GM19463 (cell line): Measurements from ENCODE around the gene IGSF21.

ENCODE experiments used
- ATAC-seq: cut with Tn5 transposase; IDR thresholded peaks from one replicate; pipeline ENCODE4 v1.9.1; 2021; ENCODE audit warnings: mild to moderate bottlenecking, moderate library complexity; ENCODE audit not compliant: unreplicated experiment

IGSF21 gene

DNA sequence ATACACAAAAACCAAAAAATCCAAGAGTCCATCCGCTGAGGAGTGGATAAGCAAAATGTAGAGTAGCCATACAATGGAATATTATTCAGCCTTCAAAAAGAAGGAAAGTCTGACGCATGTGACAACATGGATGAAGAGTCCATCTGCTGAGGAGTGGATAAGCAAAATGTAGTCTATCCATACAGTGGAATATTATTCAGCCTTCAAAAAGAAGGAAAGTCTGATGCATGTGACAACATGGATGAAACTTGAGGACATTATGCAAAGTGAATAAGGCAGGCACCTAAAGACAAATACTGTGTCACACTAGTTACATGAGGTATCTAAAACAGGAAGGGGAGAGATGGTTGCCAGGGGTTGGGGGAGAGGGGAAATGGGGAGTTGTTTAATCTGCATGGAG, 14.0 kb upstream of the IGSF21 start:
- ATAC-seq: no peak

DNA sequence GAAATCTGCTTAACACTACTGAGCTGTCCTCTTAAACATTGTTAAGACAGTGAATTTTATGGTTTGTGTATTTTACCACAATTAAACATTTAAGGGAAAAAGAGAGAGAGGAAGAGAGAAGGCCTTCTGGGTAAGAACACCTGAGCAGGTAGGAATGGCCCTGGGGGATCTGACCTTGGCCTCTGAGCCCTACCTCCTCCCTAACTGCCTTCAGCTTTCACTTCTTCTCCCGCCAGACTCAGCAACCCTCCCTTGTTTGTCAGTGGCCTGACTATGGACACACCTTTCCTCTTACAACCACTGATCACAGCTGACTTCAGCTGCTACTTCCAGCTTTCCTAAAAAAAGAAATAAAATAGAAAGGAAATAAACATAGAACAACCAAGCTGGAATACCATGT, 13.5 kb upstream of the IGSF21 start:
- ATAC-seq: no peak

DNA sequence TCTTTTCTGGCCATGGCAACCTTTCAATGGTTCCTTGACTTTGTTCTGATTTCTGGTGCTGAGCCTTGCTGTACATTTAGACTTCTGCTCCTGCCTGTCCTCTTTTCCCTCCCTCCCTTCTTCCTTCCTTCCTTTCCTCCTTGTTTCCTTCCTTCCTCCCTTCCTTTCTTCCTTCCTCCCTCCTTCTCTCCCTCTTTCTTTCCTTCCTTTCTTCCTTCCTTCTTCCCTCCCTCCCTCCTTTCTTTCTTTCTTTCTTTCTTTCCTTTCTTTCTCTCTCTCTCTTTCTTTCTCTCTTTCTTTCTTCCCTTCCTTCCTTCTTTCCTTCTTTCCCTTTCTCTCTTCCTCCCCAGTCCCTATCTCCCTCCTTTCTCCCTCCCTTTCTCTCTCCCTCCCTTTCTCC, 10.4 kb upstream of the IGSF21 start:
- no peak for ATAC-seq

DNA sequence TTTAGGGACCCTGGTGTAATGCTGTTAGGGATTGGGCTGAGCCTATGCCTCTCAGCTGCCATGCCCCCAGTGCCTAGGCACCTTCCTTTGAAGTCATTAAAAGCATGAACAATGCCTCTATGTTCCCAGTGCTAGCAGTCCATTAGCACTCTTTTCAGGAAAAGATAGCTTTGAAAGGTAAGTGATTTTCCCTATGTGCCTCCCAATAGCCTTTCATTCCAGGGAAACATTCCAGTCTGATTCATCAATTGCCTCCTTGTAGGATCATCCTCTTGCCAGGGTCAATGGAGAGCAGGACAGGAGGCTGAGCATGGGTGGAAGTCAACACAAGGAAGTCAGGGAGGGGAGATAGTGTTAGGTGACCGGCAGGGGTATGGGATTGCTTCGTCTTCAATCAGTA, 8.6 kb upstream of the IGSF21 start:
- no peak for ATAC-seq

DNA sequence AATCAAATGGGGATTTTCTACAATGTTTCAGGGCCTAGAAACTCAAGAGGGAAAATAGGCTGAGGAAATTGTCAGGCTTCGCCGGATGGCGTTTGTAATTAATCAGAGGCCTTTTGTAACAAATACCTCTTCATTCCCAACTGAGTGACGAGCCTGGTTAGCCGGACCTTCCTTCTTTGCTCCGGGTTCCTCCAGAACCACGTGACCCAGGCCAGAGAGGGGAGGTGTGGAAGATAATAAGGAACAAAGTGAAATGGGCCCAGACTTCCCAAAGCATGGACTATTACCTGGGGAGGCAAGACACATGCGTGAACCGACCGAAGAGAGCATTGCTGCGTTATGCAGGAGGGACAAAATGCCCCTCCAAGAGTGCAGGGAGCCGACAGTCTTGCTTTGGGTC, 7.5 kb upstream of the IGSF21 start:
- ATAC-seq: no peak

DNA sequence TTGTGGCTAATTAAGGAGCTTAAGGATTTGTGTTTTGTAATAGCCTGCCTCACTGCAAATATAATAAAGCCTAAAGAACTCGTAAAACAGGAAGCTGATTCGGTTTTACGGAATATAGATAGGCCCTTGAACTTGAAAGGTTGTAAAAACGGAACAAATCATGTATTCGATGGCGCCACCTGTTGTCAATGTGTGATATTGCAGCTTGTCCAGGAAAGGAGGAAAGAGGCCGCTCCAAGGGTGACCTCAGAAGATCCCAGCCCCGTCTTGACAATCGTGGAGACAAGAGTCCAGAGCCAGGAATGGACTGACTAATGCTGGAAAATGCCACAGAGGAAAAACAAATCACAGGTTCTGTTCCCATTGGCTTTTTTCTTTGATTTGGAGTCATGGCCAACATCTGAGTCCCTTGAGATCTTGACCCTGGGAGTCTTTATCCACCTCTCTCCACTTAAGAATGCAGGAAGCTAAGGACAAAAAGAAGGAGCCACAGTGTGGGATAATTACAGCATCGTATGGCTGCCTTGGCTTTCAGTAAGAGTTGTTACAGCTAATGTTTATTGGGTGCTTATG, 7.0 kb upstream of the IGSF21 start:
- ATAC-seq: no peak

DNA sequence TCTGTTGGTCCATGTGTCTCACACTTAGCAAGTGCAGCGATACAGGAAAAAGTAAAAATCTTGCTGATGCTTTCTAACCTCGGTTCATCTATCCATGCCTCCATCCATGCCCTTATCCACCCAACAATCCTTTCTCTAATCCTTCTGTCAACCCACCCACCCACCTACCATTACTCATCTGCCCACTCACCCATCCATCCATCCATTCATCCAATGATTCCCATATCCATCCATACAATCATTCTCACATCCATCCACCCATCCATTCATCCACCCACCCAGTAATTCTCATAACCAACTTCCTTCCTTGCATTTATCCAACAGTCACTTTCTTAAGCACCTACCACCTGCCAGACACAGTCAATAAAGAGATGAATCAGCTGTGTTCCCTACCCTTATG, 6.1 kb upstream of the IGSF21 start:
- no peak for ATAC-seq

DNA sequence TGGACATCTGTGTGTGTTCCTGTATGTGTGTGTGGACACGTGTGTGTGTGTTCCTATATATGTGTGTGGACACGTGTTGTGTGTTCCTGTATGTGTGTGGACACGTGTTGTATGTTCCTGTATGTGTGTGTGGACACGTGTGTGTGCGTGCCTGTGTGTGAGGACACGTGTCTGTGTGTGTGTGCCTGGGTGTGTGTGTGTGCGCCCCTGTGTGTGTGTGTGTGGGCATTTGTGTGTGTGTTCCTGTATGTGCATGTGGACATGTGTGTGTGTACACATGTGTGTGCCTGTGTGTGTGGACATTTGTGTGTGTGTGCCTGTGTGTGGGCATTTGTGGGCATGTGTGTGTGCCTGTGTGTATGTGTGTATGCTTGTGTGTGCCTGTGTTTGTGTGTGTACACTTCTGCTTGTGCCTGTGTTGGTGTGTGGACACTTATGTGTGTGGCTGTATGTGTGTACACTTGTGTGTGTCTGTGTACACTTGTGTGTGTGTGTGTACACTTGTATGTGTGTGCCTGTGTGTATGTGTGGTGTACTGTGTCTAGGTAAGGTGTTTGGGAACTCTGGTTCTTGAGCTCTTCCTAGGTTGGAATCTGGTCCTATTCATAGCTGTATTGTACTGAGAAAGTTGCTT, 3.7 kb upstream of the IGSF21 start:
- ATAC-seq: no peak

DNA sequence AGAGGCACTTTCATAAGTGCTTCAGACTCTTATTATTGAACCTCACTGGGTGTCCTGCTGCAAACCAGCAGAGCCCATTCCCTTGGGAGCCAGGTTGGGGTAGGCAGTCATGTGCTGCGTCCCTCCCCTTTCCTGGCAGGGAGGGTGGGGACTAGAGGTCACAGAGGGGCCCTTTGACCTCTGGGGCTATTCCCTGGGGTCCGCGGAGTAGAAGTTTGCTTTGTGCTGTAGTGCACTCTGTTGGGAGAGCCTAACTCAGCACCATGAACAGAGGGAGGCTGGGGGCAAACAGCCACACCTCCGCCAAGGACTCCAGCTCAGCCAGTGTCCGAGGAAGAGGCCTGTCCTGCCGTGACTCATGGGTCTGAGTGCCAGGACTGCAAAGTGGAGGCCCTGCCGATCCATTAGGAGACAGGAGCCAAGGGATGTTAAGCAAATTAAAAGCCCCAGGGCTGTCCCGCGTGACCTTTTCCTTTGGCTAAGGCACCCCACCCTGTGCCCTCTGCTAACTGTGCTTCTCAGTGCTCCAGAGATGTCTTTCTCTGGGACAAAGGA, 3.0 kb upstream of the IGSF21 start:
- ATAC-seq: no peak

DNA sequence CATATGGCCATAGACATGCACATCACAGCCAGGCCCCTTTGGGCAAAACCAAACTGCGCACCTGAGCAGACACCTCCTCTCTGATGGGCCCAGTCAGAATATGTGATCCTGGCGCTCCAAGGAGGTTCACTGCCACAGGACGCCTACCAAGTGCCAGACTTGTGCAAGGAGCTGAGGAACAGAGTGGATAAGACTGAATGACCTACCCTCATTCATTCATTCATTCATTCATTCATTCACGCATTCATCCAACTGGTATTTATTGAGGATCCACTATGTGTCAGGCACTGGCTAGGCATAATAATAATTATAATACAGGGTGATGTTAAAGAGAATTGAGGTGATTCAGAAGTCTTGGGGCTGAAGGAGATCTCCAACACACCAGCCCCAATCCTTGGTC, 2.4 kb upstream of the IGSF21 start:
- no peak for ATAC-seq

DNA sequence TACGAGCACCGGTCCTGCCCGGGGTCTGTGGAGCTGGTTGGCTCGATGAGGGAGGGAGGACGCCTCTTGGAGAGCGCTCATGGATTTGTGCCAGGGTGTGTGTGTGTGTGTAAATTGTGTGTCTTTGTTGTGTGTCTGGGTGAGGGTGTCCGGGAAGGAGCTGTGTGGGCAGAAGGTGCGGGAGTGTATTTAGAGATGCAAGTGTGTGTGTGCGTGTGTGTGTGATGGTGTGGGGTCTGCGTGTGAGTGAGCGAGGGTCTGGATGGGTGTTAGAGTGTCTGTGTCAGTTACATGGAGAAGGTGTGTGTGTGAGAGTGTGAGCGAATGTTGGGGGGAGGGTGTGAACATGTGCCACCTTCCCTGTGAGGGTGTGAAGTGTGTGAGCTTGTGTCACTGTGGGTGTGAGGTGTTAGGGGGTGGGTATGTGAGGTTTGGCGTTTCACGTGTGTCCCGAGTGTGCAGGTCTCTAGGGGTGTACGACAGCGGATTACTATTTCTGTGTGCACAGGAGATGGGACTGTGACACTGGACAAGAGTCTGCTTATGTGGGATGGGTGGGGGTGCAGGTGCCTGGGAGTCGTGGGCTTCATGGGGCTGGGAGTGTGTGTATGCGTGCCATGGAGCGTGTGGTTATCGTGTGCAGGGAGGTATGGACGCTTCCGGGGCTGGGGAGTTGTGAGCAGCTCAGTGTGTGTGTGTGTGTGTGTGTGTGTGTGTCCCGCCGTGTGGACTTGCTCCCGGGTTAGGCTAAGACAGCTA, 880 bp downstream of the IGSF21 start:
- ATAC-seq: no peak

DNA sequence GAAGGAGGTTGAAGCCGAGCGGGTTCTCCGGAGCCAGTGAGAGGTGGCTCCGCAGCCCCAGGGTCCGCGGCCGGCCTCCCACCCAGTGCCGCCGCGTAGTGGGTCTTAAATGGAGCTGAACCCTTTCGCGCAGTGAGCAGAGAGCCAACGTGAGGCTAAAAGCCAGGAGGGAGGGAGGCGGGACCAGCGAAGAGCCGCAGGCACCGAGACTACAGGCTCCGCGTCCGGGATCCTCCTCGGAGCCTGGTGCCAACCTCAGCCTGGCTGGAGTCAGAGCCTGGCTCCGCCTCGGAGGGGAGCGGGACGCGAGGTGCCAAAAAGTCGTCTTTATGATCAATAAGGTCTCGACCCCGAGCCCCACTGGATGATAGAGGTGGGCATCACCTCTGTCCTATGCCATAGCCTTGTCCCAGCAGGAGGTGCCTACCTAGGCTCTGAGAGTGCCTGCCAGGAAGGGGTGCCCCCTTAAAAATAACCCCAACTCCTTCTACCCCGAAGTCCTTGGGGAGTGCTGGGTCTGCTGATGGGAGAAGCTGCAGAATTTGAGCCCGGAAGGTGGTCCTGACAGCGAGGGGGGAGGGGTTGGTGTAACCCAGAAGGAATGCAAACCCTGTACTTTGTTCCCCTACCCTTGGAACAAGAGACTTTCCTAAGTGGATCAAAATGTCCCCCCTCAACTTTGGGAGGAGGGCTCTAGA, 1.6 kb downstream of the IGSF21 start:
- ATAC-seq: no peak

DNA sequence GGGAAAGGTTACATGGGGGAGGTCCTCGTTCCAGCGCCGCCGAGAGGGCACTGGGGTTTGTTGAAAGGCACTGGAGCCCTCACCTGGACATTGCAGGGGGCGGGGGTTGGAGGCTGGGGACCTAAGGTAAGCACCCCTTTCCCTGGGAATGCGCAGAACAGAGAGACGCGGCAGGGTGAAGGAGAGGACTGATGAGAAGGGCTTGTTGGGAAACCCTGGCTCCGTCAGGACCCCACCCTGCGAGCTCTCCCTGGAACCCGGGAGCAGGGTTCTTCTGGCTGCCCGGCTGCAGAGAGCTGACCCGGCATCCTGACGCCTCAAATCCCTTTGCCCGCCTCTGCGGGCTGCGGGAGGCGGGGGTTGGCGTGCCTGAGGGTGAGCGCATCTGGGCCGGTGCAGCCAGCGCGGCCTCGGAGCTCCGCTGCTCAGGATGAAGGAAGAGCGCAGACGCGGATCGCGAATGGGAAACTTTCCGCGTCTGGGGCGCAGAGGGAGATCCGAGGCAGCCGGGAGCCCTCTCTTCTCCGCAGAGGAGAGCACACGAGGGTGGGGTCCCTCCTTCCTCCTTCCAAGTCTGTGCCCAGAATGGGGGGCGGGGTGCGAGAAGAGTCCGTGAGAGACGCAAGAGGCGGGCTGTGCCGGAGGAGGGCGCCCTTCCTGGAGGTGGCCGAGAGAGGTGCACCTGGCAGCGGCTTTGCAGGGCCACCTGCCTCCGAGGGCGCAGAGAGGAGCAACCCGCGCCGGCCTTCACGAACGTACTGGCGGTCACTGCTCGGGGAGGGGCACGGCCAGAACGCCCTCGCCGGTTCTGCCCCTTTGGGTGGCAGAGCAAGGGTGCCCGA, 2.4 kb downstream of the IGSF21 start:
- no peak for ATAC-seq

DNA sequence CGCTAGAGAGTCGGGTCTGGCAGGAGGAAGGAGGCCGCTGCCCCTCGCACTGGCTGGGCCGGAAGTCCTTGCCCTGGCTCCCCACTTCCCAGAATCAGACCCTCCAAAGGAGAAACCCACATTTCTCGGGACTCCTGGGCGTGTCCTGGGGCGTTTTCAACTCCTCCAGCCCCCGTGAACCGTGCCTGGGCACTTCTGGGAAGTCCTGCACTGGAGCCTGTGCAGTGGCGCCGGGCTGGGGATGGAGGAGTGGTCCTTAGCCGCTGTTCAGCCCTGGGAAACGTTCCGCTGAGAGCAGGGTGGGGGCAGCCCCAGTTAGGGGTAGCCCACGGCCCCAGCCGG, 3.0 kb downstream of the IGSF21 start:
- no peak for ATAC-seq

DNA sequence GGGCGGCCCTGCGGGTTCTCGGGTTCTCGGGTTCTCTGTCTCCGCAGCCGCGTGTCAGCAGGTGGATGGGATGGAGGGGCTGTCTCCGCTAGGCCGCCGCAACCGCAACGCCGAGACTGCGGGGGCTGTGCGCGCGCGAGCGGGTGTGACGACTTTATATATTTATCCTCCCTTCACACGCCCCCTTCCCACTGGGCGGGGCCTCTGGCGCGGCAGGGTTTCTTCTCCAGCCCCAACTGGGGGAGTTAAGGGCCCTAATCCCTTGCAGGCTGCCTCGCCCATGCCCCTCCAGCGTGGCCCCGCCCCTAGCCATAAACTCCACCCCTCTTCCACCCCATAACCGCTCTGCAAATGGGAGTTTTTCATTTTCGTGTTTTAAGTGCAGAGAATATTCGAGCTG, 3.4 kb downstream of the IGSF21 start:
- no peak for ATAC-seq

DNA sequence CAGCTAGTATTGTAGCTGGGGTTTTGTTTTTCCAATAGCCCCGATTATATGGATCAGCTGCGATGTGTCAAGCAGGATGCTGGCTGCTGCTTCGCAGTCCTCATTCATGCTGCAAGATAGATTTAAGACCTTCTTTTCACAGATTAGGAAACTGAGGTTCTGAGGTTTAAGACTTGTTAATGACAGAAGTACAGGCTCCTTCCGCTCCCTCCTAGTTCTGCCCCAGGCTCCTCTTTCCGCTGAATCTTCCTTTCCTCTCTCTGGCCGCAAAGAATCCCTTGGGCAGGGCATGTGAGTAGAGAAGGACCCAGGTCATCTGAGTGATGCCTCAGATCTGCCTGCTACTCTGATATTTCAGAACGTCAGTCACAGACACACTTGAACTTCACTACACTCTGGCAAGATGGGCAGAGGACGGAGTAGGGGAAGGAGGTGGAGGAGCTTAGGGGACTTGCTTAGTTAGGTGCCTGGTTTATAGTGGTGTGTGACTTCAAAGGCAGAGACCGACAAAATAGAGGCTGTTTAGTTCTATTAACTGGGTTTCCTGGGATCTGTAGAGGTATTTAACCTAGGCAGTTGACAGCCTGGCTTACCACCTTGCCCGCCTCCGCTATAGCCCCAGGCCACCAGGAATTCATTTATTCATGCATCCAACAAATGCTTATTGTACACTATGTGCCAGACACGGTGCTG, 4.2 kb downstream of the IGSF21 start:
- ATAC-seq: no peak

DNA sequence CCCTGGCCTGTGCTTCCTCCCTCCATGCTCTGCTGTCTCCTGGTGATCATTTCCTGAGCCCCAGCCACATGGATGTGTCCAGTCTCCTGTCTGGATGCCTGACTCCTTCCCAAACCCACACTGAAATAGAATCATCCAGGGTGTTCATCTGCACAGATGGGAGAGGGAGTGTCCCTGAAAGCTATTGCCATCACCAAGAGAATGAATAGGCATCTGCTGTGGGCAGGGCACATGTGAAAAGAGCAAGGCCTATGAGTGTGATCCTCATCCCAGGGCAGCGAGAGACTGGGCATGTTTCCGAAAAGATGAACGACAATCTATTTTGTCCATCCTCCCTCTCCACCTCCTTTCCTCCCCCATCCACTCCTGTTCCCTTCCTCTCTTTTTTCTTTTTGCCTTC, 5.0 kb downstream of the IGSF21 start:
- ATAC-seq: no peak

DNA sequence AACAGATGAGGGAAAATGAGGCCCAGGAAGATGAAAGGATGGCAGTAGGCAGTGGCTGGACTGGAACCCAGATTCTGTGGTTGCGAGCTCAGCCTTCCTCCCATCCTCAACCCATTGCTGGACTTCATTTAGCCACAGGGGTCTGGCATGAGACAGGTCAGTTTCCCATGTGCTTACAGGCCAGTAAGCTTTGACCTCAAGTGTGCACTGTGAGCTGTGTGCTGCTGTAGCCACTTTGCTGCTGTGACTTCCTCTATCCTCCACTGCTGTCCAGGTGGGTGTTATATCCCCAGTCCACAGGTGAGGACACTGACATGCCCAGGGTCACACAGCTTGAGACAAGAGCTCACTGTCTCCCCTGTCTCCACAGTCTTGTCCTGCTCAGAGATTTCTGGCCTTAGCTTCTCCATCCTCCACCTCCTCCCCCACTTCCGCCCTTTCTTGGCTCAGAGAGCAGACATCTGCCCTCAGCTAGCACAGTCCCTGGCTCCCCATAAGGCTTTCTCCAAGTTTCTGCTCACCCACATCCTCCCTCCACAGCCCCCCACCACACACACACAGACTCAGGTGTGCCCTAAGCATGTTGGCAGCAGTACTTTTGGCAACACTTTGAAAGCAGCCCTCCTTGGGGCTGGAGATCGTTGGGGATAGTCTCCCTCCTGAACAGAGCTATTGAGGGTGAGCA, 7.3 kb downstream of the IGSF21 start:
- ATAC-seq: no peak

DNA sequence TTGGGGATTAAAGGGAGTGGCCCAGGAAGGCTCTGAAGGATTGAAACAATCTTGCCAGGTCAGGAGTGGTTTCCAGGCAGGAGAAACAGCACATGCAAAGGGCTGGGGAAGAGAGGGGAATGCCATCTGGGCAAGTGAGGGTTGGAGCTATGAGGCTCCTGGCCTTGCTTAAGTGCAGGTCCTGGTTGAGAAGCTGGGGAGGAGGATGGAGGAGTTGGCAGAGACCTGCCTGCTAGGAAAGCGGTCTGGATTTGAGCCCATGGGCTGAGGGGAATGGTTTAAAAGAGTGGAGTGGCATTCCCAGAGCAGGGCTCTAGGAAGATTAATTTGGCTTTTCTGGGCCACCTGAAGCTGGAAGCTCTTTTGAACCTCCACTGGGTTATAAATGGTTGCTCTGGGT, 9.2 kb downstream of the IGSF21 start:
- no peak for ATAC-seq

DNA sequence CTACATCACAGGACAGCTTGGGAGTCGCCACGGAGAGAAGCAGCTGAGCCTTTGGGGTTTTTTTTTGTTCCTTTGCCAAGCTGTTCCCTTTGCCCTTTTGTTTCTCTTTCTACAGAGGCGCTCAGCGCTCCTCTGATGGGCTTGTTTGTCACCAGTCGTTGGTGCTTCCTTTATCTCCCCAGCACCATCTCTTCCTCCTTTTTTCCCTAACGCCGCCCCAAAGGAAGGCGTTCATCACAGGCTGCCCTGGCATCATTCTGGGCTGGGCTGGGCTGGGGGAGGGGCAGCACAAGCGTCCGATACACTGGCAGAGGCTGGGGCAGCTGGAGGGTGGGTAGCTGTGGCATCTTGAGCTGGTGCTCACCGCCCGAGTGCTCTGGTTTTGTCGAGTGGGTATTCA, 10.5 kb downstream of the IGSF21 start:
- ATAC-seq: no peak
